ENCODE measurements around the gene GART.

GART gene

GRCh38 chr21:33543505-33544129 lies 1.7 kb upstream of the GART start:
- no peak for DNase-seq (ENCODE audit: low read depth, low spot score)
- Histone ChIP-seq H3K27ac (ENCODE audit: low read length) (no peak overlapping the region), H3K36me3 (ENCODE audit: control insufficient read depth, insufficient read depth, low read length) (no peaks in the 10 kb centered on the region), H3K27me3 (ENCODE audit: control insufficient read depth, insufficient read depth, low read length) (no peaks in the 10 kb centered on the region), H3K4me1 (ENCODE audit: control insufficient read depth, insufficient read depth, low read length) (no peaks in the 10 kb centered on the region), H3K9me3 (ENCODE audit: control insufficient read depth, insufficient read depth, low read length) (no peaks in the 10 kb centered on the region), H3K4me3 (ENCODE audit: low read length) (peak overlapping the region; percentile 96)
- WGBS (ENCODE audit: insufficient coverage, insufficient read length): no CpG with 5 or more reads among the region's 26 CpGs

- H3K4me1 ChIP-seq (ENCODE audit: control insufficient read depth, insufficient read depth, low read length): no peaks in the 10 kb centered on the region
- H3K4me3 ChIP-seq (ENCODE audit: low read length): peak within 1 kb of the TSS; percentile 96
- no CpG with 5 or more reads among the region's 57 CpGs for WGBS (ENCODE audit: insufficient coverage, insufficient read length)
- H3K36me3 ChIP-seq (ENCODE audit: control insufficient read depth, insufficient read depth, low read length): 0 out of 2 replicates have a peak, but pooled peaks cover 3% of the 10 kb centered on the region
- no peak within 1 kb of the TSS for H3K27ac ChIP-seq (ENCODE audit: low read length)
- no peaks in the 10 kb centered on the region for H3K9me3 ChIP-seq (ENCODE audit: control insufficient read depth, insufficient read depth, low read length)
- no peaks in the 10 kb centered on the region for H3K27me3 ChIP-seq (ENCODE audit: control insufficient read depth, insufficient read depth, low read length)
- DNase-seq (ENCODE audit: low read depth, low spot score): peak; percentile 97
Measured at GRCh38 chr21:33542640-33543504, 955 bp upstream of the GART start, which contains the start of gene SON. TSS of gene SON (plus strand) at chr21:33543038. CDS start at chr21:33543093, 55 bp downstream.

DNA sequence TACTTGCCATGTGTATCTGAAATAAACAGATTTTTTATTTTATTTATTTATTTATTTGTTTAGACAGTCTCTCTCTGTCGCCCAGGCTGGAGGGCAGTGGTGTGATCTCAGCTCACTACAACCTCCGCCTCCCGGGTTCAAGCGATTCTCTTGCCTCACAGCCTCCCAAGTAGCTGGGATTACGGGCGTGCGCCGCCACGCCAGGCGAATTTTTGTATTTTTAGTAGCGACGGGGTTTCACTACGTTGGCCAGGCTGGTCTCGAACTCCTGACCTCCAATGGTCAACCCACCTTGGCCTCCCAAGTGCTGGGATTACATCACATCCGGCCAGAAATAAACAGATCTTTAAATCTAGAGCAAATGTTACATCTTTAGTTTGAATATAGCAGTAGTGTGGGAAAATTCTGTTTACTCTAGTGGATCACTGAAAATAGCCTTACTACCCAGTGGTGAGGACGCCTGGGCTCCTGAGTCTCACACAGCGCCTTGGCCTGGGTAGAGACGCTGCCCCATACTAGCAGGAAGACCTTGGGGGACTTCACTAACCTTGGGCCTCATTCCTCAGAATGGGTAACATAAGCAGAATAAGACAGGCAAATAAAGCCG lies 709 bp downstream of the GART start:
- peaks cover 9% of the 10 kb centered on the region; the same call in 1 of the 2 replicates for H3K36me3 ChIP-seq (ENCODE audit: control insufficient read depth, insufficient read depth, low read length)
- H3K4me1 ChIP-seq (ENCODE audit: control insufficient read depth, insufficient read depth, low read length): no peaks in the 10 kb centered on the region
- H3K27ac ChIP-seq (ENCODE audit: low read length): no peak overlapping the region
- no peak for DNase-seq (ENCODE audit: low read depth, low spot score)
- peak overlapping the region; percentile 65 for H3K4me3 ChIP-seq (ENCODE audit: low read length)
- H3K27me3 ChIP-seq (ENCODE audit: control insufficient read depth, insufficient read depth, low read length): no peaks in the 10 kb centered on the region
- H3K9me3 ChIP-seq (ENCODE audit: control insufficient read depth, insufficient read depth, low read length): no peaks in the 10 kb centered on the region
- no CpG with 5 or more reads among the region's 19 CpGs for WGBS (ENCODE audit: insufficient coverage, insufficient read length)

- H3K9me3 ChIP-seq (ENCODE audit: control insufficient read depth, insufficient read depth, low read length): no peaks in the 10 kb centered on the region
- H3K4me3 ChIP-seq (ENCODE audit: low read length): no peak overlapping the region
- no peak for DNase-seq (ENCODE audit: low read depth, low spot score)
- WGBS (ENCODE audit: insufficient coverage, insufficient read length): no CpG with 5 or more reads among the region's 3 CpGs
- peaks cover 12% of the 10 kb centered on the region; the same call in 1 of the 2 replicates for H3K36me3 ChIP-seq (ENCODE audit: control insufficient read depth, insufficient read depth, low read length)
- no peak overlapping the region for H3K27ac ChIP-seq (ENCODE audit: low read length)
- H3K27me3 ChIP-seq (ENCODE audit: control insufficient read depth, insufficient read depth, low read length): no peaks in the 10 kb centered on the region
- H3K4me1 ChIP-seq (ENCODE audit: control insufficient read depth, insufficient read depth, low read length): no peaks in the 10 kb centered on the region
Measured at GRCh38 chr21:33540711-33541104, 1.2 kb downstream of the GART start.

DNA sequence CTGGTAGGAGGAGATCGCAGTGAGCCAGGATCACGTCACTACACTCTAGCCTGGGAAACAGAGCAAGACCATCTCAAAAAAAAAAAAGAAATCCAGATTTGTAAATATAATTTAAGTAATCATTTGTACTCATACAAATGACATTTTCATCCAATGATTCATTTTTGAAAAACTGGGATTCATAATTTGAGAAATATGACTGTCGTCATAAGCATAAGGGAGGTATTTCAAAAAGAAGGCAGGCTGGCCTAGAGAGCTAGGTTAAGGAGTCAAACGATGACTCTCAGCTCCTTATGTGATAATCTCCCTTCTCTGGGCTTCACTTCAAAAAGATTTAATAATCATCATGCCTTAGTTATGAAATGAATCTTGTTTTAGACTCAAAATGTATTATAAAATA lies 2.3 kb downstream of the GART start:
- H3K4me3 ChIP-seq (ENCODE audit: low read length): no peak overlapping the region
- no peaks in the 10 kb centered on the region for H3K9me3 ChIP-seq (ENCODE audit: control insufficient read depth, insufficient read depth, low read length)
- no peak overlapping the region for H3K27ac ChIP-seq (ENCODE audit: low read length)
- no peaks in the 10 kb centered on the region for H3K4me1 ChIP-seq (ENCODE audit: control insufficient read depth, insufficient read depth, low read length)
- DNase-seq (ENCODE audit: low read depth, low spot score): no peak
- no CpG with 5 or more reads among the region's 4 CpGs for WGBS (ENCODE audit: insufficient coverage, insufficient read length)
- no peaks in the 10 kb centered on the region for H3K27me3 ChIP-seq (ENCODE audit: control insufficient read depth, insufficient read depth, low read length)
- H3K36me3 ChIP-seq (ENCODE audit: control insufficient read depth, insufficient read depth, low read length): peaks cover 13% of the 10 kb centered on the region; the same call in 1 of the 2 replicates

- WGBS (ENCODE audit: insufficient coverage, insufficient read length): no CpG with 5 or more reads among the region's 2 CpGs
- Histone ChIP-seq H3K4me3 (ENCODE audit: low read length) (no peak overlapping the region), H3K9me3 (ENCODE audit: control insufficient read depth, insufficient read depth, low read length) (peaks cover 2% of the 10 kb centered on the region; the same call in 1 of the 2 replicates), H3K4me1 (ENCODE audit: control insufficient read depth, insufficient read depth, low read length) (no peaks in the 10 kb centered on the region), H3K27ac (ENCODE audit: low read length) (no peak overlapping the region), H3K27me3 (ENCODE audit: control insufficient read depth, insufficient read depth, low read length) (no peaks in the 10 kb centered on the region), H3K36me3 (ENCODE audit: control insufficient read depth, insufficient read depth, low read length) (peaks cover 19% of the 10 kb centered on the region)
- DNase-seq (ENCODE audit: low read depth, low spot score): no peak
Measured at GRCh38 chr21:33537212-33537611, 4.7 kb downstream of the GART start.

DNA sequence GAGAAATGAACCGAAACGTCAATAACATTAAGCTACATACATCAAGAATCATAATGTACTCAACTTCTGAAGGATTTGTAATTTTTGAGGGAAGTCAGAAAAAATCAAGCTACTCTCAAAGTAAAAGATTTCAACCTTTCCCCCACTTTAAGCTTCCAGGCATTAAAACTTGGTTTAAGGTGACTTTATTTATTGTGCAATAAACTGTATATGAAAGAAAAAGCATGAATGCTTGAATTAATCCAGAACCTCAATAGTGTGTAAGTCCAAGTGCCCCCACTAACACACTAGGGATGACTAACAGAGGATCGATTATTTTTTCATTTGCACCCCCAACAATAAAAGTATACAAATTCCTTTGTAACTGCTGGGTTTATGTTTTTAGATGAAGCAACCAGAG lies 10.9 kb downstream of the GART start:
- Histone ChIP-seq H3K27me3 (ENCODE audit: control insufficient read depth, insufficient read depth, low read length) (no peaks in the 10 kb centered on the region), H3K4me3 (ENCODE audit: low read length) (no peak overlapping the region), H3K9me3 (ENCODE audit: control insufficient read depth, insufficient read depth, low read length) (peaks cover 2% of the 10 kb centered on the region; the same call in 1 of the 2 replicates), H3K36me3 (ENCODE audit: control insufficient read depth, insufficient read depth, low read length) (peaks cover 14% of the 10 kb centered on the region), H3K4me1 (ENCODE audit: control insufficient read depth, insufficient read depth, low read length) (no peaks in the 10 kb centered on the region), H3K27ac (ENCODE audit: low read length) (no peak overlapping the region)
- WGBS (ENCODE audit: insufficient coverage, insufficient read length): no CpG with 5 or more reads among the region's 3 CpGs
- no peak for DNase-seq (ENCODE audit: low read depth, low spot score)

GRCh38 chr21:33522953-33523349 lies 19.0 kb downstream of the GART start:
- no CpG with 5 or more reads among the region's 1 CpG for WGBS (ENCODE audit: insufficient coverage, insufficient read length)
- no peaks in the 10 kb centered on the region for H3K9me3 ChIP-seq (ENCODE audit: control insufficient read depth, insufficient read depth, low read length)
- no peaks in the 10 kb centered on the region for H3K27me3 ChIP-seq (ENCODE audit: control insufficient read depth, insufficient read depth, low read length)
- H3K27ac ChIP-seq (ENCODE audit: low read length): no peak overlapping the region
- H3K36me3 ChIP-seq (ENCODE audit: control insufficient read depth, insufficient read depth, low read length): peaks cover 10% of the 10 kb centered on the region; the same call in 1 of the 2 replicates
- H3K4me1 ChIP-seq (ENCODE audit: control insufficient read depth, insufficient read depth, low read length): no peaks in the 10 kb centered on the region
- no peak overlapping the region for H3K4me3 ChIP-seq (ENCODE audit: low read length)
- DNase-seq (ENCODE audit: low read depth, low spot score): no peak

- H3K27me3 ChIP-seq (ENCODE audit: control insufficient read depth, insufficient read depth, low read length): no peaks in the 10 kb centered on the region
- H3K9me3 ChIP-seq (ENCODE audit: control insufficient read depth, insufficient read depth, low read length): no peaks in the 10 kb centered on the region
- no peak overlapping the region for H3K4me3 ChIP-seq (ENCODE audit: low read length)
- H3K36me3 ChIP-seq (ENCODE audit: control insufficient read depth, insufficient read depth, low read length): peaks cover 10% of the 10 kb centered on the region; the same call in 1 of the 2 replicates
- no CpG with 5 or more reads among the region's 5 CpGs for WGBS (ENCODE audit: insufficient coverage, insufficient read length)
- no peaks in the 10 kb centered on the region for H3K4me1 ChIP-seq (ENCODE audit: control insufficient read depth, insufficient read depth, low read length)
- no peak for DNase-seq (ENCODE audit: low read depth, low spot score)
- no peak overlapping the region for H3K27ac ChIP-seq (ENCODE audit: low read length)
Measured at GRCh38 chr21:33522297-33522952, 19.5 kb downstream of the GART start.

DNA sequence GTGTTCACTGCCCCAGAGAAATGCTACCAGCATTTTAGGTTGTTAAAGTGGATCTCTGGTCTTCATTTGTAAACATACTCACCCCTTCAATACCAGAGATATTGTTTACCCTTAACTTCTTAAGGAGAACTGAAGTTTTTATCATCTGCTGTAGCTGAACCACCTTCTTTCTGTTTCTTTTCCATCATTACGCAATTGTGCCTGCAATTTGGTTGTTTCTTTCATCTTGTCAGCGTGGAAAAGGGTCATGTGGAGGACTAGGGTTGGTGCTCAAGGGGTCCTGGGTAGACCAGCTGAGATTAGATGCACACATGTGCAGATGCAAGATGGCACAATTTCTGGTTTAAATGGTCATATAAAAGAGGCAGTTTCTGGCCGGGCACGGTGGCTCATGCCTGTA lies 23.0 kb downstream of the GART start:
- Histone ChIP-seq H3K27me3 (ENCODE audit: control insufficient read depth, insufficient read depth, low read length) (no peaks in the 10 kb centered on the region), H3K27ac (ENCODE audit: low read length) (no peak overlapping the region), H3K4me3 (ENCODE audit: low read length) (no peak overlapping the region), H3K36me3 (ENCODE audit: control insufficient read depth, insufficient read depth, low read length) (peaks cover 29% of the 10 kb centered on the region; the same call in 1 of the 2 replicates), H3K9me3 (ENCODE audit: control insufficient read depth, insufficient read depth, low read length) (no peaks in the 10 kb centered on the region), H3K4me1 (ENCODE audit: control insufficient read depth, insufficient read depth, low read length) (no peaks in the 10 kb centered on the region)
- DNase-seq (ENCODE audit: low read depth, low spot score): no peak
- no CpG with 5 or more reads among the region's 4 CpGs for WGBS (ENCODE audit: insufficient coverage, insufficient read length)

Data from iPS DF 6.9 (cell line).